Glomerular endothelial cell (primary cell): ENCODE data around the gene CAMKK1. TPM values are rescaled to one million over a fixed set of nuclear protein-coding genes. Genes with fewer than 3 reads are reported as not detected.
"Not testable (repeated sequence)": the region's sequence is repeated elsewhere in the genome, so short reads cannot be mapped to it uniquely, and the experiment has no call there.

Experiments
- DNase-seq: peaks from one replicate; pipeline ENCODE4 v3.0.0-alpha.2; 2011; ENCODE audit warnings: low read depth, low spot score; ENCODE audit errors: extremely low read depth
- total RNA-seq: library from RNA; depleted of rRNA; stranded (reverse); fragments of >200 nt; gene quantifications from 2 replicates; pipeline ENCODE4 v1.2.3, GENCODE V29; 2015

CAMKK1 gene
- total RNA-seq, 1 donor from 2014 or later, result 3.9 TPM

DNA sequence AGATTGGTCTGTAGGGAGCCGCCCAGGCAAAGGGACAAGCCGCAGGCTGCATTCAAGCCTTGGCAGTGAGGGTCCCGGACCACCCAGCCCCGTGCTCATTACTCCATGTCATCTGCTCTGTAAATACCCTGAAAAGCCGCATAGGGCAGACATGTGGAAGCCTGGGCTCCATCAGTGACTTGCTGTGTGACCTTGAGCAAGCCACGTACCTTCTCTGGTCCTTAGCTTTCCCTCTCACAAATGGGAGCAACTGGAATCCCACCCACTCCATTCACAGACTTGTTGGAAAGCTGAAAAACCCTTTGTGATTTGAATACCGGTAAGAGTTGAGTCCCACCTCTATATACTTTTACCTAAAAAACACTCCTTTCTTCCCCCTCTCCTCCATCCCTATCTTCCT is 11.9 kb downstream of the CAMKK1 start:
- no peak for DNase-seq

DNA sequence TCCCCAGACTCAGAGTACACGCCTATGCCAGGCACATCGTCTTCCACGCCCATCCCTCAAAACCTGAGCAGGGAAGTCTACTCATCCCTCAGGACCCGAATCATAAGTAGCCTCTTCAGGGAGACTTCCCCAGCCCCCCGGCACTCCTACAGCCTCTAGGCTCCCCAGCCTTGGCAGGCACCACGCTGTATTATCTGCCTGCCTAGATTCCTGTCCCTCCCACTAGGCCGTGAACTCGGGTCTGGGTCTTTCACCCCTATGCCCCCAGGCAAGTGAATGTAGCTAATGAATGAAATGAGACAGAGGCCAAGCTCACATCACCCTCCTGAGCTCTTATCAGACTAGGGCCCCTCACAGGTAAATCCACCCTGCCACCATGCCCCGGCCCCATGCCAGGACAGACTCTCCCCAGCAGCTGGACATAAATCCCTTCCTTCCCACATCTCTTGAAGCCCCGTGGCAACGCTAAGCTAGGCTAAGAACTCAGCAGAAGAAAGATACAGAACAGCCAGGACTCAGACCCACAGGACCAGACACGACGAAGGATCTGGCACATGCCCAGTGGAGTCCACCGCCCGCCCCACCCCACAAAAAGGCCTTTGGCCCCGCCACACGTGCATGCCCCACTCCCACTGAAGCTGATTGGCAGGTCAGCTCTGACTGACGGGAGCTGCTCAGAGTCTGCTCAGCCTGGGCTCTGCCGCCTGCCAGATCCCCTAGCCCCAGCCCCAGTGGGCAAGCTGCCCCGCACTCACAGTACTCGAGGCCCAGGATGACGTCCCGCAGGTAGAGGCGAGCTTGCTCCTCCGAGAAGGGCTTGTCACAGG is 13.0 kb downstream of the CAMKK1 start:
- DNase-seq, result no peak

DNA sequence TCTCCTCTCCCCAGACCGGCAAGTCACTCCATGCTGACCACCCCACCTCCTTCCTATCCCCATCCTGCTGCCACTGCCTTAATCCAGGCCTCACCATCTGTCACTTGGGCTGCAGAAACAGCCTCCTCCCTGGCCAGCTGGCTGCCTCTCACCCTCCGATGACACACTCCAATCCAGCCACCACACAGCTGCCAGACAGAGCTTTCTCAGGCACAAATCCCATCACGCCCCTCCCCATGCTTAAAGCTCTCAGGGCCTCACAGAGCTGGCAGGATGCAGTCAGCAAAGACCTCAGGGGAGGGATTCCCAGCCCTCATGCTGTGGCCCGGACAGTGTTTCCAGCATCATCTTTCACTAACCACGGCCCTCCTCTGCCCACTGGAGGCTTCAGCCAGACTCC is 13.7 kb downstream of the CAMKK1 start:
- DNase-seq, result no peak

DNA sequence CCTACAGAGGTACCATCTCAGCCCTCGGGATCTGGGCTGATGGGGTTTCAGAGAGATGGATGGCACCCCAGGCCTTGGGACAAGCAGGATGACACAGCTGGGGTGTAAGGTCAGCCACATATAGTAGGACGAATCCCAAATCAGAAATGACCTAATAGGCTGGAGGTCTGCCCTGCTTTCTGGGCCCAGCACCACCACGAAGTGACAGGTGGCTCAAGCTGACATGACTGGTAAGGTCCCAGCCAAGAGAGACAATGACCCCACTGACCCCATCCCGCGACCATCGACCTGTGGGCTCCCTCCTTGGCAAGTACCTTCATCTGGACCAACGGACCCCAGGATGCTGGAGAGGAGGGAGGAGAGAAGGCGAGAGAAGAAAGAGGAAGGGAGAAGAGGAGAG is 15.6 kb downstream of the CAMKK1 start:
- DNase-seq, result no peak

DNA sequence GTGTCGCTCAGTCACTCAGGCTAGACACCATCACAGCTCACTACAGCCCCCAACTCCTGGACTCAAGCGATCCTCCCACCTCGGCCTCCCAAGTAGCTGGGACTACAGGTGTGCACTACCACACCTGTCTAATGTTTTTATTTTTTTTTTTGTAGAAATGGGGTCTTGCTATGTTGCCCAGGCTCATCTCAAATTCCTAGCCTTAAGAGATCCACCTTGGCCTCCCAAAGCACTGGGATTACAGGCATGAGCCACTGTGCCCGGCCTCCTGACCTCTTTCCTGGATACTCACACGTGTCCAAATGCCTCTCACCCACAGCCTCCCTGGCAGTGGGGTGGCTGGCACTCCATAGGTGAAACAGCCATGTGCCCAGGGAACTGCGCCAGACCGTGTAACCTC is 17.5 kb downstream of the CAMKK1 start:
- DNase-seq, result no peak

DNA sequence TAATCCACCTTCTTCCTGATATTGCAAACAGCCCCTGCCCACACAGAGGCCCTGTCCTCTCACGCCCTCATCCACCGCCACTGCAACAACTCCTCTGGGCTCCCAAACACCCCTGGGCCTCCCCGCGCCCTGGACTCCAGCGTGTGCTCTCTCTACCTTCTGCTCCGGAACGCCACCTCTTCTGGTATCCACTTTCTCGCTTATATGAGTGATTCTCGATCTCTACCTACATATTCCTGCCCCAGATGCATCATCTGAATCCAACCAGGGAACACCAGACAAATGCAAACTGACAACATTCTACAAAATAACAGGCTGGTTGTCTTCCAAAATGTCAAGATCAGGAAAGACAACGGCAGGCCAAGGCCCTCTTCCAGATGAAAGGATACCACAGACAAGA is 19.0 kb downstream of the CAMKK1 start:
- no peak for DNase-seq

DNA sequence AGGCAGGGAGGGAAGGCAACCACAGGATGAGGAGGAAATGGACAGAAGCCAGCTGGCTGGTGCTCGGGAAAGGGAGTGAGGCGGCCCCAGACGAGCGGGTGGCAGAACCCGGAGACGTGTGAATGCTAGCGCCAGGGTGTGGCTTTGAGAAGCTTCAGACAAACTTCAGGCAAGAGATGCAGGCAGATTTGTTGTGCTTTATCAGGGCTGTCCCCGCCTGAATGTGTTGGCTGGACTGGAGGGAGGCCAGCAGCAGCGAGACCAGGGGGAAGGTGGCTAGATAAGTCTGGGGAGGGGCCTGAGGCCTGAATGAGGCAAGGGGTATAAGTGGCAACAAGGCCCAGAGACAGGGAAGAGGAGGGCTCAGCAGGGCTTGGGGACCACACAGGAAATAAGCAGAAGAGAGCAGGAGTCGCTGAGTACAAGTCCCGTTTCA is 22.0 kb downstream of the CAMKK1 start:
- no peak for DNase-seq

DNA sequence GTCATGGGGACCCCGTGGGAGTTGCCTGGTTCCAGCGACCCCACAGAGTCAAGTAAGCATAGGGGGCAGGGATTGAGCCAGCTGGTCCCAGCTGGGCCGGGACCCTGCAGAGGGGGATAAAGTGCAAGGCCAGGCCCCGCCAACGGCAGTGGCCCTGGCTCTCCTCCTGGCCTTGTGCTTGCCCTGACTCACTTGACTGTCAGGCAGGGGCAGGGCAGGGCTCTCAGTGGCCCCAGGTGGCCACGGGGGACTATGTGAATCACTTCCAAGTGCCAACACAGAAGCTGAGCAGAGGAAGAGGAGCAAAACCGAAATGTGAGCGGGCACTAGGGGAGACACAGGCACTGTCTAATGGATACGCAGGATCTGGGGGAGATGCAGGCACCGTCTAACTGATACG is 25.2 kb downstream of the CAMKK1 start:
- no peak for DNase-seq

DNA sequence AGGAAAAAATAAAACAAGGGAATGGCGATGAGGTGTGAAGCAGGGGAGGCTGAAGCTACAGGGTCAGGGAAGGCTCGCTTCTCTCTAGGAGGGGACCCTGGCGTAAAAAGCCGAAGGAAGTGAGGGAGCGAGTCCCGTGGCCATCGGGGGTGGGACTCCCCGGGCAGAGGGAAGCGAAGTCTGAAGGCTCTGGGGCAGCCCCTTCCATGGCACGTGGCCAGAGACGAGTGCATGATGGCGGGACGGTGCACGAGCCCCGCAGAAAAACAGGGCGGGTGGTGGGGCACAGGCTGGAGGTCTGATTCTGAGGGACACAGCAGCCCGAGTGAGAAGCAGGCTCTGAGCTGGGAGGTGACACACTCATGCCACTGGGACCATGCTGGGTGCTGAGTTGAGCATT is 25.7 kb downstream of the CAMKK1 start:
- no peak for DNase-seq

DNA sequence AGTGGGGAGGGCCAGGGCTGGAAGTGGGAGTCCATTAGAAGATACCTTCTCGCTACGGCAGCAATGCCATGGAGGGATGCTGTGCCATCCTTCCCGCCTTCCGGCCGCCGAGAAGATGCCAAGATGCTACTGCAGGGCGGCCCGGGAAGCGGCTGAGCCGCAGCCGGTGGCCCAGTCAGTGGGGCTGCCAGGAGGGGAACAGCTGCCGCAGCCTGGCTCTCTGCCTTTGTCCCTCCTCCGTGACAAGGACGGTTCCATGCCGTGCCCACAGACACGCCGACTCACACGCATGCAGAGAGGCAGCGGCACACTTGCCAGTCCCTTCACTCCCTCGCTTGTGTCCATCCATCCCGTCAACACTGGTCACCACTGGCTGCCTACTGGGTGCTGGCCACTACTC is 26.6 kb downstream of the CAMKK1 start:
- DNase-seq, result no peak

DNA sequence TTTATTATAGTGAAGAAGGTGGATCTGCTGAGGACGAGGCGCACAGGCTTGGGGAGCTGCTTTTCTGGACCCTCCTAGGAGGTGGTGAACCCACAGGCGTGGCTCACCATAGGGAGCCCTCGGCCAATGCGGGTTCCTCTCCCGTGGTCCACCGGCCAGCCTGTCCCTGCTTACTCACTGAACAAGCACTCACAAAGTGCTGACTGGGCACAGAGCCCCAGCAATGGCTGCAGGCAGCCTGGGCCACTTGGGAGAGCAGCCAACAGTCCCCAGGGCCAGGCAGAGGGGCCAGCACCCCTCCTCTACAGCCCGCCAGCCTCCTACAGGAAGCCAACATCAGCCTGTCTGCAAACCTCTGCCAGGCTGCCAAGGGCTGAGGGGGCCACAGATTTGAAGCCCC is 27.7 kb downstream of the CAMKK1 start:
- no peak for DNase-seq

DNA sequence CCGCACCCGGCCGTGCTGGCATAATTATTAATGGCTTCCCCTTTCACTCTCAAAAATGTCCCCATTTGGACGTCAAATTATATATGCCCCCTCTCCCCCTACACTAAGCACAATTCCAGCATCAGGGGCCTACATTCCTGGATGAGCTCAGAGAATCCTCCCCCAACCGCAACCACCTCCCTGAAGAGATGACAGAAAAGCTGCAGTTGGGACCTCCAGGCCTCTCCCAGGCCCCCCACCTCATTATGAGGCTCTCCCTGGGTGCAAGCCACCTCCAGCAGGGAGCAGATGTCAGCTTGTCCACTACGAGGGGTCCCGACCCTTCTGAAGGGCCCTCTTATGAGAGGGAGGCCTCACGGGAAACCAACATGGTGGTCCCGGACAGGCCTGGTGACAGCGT is 28.3 kb downstream of the CAMKK1 start:
- DNase-seq, result no peak

DNA sequence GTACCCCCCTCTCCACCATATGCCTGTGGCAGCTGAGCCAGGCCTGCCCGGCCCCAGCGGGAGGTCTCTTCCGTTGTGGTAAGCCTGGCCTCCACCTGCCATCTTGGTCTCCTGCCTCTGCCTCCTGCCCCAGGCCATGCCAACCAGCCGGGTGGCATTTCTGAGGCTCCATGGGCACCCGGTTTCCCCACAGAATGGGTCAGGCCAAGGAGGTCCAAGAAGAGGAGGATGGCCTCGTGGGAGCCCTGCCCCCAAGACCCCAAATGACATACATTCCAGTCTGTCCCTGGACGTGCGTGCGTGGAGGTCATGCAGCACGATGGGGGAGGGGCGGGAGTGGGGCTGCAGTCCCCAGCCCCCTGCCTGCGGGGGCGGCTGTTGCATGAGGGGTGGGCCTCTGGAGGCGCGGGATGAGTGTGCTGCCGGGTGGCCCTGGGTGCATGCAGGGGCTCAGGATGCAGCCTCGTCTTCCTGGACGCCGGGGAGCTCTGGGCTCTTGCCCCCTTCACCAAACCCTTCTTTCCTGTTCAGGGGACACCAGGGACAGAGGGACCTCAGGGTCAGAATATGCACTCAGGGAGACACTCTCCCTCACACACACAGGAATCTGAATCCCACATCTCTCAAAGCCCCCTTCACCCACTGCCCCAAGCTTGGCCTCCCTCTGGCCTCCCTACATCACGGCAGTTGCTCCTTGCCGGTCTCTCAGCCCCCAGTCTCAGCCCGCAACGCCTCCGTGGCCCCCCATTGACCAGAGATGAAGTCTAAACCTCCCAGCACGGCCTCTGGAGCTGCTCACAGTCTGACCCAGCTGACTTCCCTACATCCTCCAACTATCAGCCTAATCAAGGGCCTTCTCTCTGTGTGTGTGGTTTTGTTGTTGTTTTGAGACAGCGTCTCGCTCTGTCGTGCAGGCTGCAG is 30.8 kb downstream of the CAMKK1 start:
- no peak for DNase-seq

DNA sequence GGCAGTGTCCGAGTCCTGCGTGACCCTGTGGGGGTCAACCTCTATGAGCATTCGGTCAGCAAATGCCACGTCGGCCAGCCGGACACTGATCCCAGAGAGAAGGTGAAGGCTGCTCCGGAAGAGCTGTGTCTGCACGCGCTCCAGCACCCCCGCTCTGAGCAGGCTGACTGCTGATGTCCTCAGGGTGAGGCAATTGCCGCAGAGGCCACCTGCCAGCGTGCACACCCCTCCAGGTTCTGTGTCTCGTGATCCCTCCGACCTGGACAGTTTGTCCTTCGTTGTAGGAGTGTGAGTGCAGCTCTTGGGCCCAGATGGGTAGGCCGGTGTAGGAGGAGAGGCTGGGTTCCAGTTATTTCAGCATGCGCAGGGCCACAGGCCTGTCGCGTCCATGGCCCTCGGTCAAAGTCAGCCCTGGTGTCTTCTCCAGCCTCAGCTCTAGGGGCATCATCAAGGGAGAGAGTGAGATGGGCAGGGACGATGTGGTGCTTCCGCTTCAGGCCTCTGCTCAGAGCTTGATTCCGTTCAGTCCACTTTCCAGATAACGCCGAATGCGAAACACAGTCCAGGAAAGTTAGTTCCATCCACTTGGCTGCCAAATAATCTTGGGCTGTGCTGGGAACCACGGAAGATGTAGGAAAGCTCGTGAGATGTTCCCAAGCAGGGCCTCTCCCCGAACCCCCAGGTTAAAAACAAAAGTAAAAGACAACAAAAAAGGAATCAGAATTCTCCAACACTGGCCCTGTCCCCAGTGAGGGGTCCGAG is 31.7 kb downstream of the CAMKK1 start:
- DNase-seq, result no peak

DNA sequence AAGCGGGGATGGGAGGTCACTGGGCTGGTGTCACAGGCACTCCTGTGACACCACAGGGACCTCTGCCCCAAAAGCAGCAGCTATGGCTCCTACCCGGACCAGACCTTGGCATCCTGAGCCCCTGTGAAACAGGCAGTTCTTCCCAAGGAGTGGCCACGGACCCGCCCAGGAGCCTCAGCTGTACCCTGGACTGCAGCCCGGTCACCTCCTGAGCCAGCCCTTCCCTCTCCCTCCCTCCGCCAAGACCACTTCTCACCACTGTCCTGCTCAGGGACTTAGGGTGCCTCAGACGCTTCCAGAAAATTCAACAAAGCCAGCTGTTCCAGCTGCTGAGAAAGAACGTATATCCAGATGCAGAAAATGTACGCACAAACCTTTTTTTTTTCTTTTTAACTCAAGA is 32.9 kb downstream of the CAMKK1 start:
- DNase-seq, result no peak

DNA sequence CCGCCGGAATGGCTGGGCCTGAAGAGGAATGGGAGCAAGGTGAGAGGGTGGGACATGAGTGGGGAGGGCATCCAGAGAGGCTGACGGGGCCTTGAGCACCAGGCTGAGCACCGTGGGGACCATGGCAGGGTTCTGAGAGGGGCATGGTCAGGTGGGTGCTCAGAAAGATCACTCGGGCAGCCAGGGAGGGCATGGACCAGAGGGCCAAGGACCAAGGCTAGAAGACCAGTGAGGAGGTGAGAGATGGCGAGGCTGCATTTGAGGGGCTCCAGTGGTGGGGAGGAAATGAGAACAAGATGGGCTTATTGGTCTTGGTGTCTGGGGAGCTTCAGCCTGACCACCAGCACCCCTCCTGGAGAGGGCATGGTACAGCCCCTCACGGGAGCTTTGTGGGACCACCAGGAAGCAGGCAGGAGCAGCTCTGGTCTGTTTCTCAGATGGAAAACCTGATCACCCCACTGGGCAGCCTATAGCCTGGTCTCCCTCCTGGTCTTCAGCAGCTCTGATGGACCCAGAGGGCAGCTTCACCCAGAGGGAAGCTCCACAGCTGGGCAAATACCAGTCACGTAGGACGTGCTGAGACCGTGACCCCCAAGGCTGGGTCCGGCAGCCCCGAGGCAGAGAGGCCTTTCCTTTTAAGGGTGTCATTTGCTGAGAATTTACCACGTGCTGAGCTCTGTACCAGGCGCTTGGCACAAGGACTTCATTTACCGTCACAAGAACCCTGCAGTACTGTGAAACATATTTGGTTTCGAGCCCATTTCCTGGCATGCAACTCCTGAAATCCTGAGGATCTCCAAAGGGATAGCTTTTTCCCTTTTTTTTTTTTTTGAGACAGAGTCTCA is 35.4 kb downstream of the CAMKK1 start:
- no peak for DNase-seq

DNA sequence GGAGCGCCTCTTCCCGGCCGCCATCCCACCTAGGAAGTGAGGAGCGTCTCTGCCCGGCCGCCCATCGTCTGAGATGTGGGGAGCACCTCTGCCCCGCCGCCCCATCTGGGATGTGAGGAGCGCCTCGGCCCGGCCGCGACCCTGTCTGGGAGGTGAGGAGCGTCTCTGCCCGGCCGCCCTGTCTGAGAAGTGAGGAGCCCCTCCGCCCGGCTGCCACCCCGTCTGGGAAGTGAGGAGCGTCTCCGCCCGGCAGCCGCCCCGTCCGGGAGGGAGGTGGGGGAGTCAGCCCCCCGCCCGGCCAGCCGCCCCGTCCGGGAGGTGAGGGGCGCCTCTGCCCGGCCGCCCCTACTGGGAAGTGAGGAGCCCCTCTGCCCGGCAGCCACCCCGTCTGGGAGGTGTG is 38.6 kb downstream of the CAMKK1 start:
- DNase-seq, result not testable (repeated sequence)

DNA sequence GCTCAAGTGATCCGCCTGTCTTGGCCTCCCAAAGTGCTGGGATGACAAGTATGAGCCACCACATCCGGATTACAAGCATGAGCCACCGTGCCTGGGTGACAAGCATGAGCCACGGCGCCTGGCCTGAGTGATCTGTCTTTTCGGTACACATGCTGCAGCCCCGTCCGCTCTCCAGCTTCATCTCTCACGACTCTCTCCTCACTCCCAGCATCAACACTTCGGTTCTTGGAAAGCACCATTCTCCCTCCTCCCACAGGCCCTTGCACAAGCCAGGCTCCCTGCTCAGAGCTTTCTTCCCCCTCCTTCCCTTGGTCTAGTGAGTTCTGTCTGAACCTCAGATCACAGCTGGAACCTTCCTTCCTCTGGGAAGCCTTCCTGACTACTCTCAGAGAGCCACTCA is 40.3 kb downstream of the CAMKK1 start:
- DNase-seq, result no peak

DNA sequence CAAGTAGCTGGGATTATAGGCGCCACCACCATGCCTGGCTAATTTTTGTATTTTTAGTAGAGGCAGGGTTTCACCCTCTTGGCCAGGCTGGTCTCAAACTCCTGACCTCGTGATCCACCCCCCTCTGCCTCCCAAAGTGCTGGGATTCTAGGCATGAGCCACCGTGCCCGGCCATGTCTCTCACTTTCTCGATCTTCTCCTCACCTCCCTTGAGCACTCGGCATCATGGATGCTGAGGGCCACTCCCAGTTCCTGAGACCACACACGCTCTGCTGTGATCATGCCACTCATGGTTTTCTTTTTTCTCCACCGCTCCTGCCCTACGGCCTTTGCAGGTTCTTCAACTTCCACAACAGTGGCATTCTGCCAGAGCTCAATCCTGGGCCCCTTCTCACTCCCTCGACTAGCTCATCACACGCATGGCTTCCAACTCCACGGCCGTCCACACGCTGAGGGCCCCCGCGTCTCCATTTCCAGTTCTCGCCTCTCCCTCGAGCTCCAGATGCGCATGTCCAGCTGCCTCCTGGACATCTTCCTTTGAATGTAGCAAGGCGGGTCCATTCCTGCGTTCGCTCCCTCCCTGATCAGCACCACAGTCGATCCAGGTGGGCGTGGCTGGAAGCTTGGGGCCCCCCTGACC is 41.3 kb downstream of the CAMKK1 start:
- no peak for DNase-seq
